Endodermal cell (in vitro differentiated cells): Measurements from ENCODE around the gene TCF15. TPM values are rescaled to one million over a fixed set of nuclear protein-coding genes. Genes with fewer than 3 reads are reported as not detected.

Source experiments
- DNase-seq: peaks from one replicate; pipeline ENCODE4 v3.0.0-alpha.2; 2017
- H3K27ac ChIP-seq: 2 replicates; pipeline ENCODE4 v1.5.1; 2013; ENCODE audit warnings: mild to moderate bottlenecking, low read depth, low read length, moderate library complexity
- H3K27me3 ChIP-seq: 2 replicates; pipeline ENCODE4 v1.6.1; 2013; ENCODE audit warnings: mild to moderate bottlenecking, low read length, moderate library complexity; ENCODE audit not compliant: insufficient read depth, control insufficient read depth, poor library complexity, severe bottlenecking
- H3K36me3 ChIP-seq: 2 replicates; pipeline ENCODE4 v1.7.0; 2013; ENCODE audit warnings: mild to moderate bottlenecking, low read length, moderate library complexity; ENCODE audit not compliant: control insufficient read depth, insufficient read depth
- H3K4me1 ChIP-seq: one replicate; pipeline ENCODE4 v1.7.0; 2013; ENCODE audit warnings: low read length; ENCODE audit not compliant: control insufficient read depth, insufficient read depth
- H3K4me3 ChIP-seq: 2 replicates; pipeline ENCODE4 v1.5.1; 2013; ENCODE audit warnings: mild to moderate bottlenecking, low read length, moderate library complexity
- H3K9ac ChIP-seq: 2 replicates; pipeline ENCODE4 v1.6.1; 2013; ENCODE audit warnings: mild to moderate bottlenecking, low read length, moderate library complexity; ENCODE audit not compliant: poor library complexity, severe bottlenecking; ENCODE audit errors: extremely low read depth
- H3K9me3 ChIP-seq: 2 replicates; pipeline ENCODE4 v1.6.1; 2013; ENCODE audit warnings: mild to moderate bottlenecking, low read length, moderate library complexity; ENCODE audit not compliant: control insufficient read depth
- H3K27ac Mint-ChIP-seq: 2 replicates; pipeline ENCODE4 v1.8.0; 2020; ENCODE audit warnings: mixed read lengths
- H3K27me3 Mint-ChIP-seq: 2 replicates; pipeline ENCODE4 v1.8.0; 2021; ENCODE audit warnings: mild to moderate bottlenecking, mixed read lengths; ENCODE audit not compliant: insufficient read depth
- H3K36me3 Mint-ChIP-seq: 2 replicates; pipeline ENCODE4 v1.8.0; 2020; ENCODE audit warnings: low read depth, mixed read lengths
- H3K4me1 Mint-ChIP-seq: 2 replicates; pipeline ENCODE4 v1.8.0; 2020; ENCODE audit warnings: mixed read lengths
- H3K4me3 Mint-ChIP-seq: 2 replicates; pipeline ENCODE4 v1.8.0; 2020; ENCODE audit warnings: mild to moderate bottlenecking, moderate library complexity, mixed read lengths
- H3K9me3 Mint-ChIP-seq: 2 replicates; pipeline ENCODE4 v1.8.0; 2020; ENCODE audit warnings: mild to moderate bottlenecking, mixed read lengths
- WGBS, 2 experiments: methylation state at CpG; one replicate each; pipeline versions ENCODE4 v1.1.5 to v1.1.7; 2013; ENCODE audit warnings: missing lambda C conversion rate in 2 of 2, mixed read lengths in 1 of 2; ENCODE audit not compliant: insufficient coverage in 1 of 2, insufficient read length in 1 of 2; 5-methylcytosine and 5-hydroxymethylcytosine counted together
- total RNA-seq, 2 donors: library from RNA; stranded (reverse); fragmentation: NEBNext Ultra II Directional in 1 of 2; extraction: Animal tissue kit (Norgen Biotek cat#: 25700) in 1 of 2; gene quantifications; 2 replicates in 1 of 2; 3 replicates in 1 of 2; pipeline ENCODE4 v1.2.1, GENCODE V29; 2021
- TF ChIP-seq, protein P1 (sequence below): fragments of 200-600 bp; sonication (generic); conservative IDR thresholded peaks from 2 replicates; pipeline ENCODE4 v1.5.0; 2021; ENCODE audit warnings: antibody characterized with exemption, mild to moderate bottlenecking

TCF15 gene
- total RNA-seq, 2 donors from 2014 or later, result 1.9 to 2.2 TPM

DNA sequence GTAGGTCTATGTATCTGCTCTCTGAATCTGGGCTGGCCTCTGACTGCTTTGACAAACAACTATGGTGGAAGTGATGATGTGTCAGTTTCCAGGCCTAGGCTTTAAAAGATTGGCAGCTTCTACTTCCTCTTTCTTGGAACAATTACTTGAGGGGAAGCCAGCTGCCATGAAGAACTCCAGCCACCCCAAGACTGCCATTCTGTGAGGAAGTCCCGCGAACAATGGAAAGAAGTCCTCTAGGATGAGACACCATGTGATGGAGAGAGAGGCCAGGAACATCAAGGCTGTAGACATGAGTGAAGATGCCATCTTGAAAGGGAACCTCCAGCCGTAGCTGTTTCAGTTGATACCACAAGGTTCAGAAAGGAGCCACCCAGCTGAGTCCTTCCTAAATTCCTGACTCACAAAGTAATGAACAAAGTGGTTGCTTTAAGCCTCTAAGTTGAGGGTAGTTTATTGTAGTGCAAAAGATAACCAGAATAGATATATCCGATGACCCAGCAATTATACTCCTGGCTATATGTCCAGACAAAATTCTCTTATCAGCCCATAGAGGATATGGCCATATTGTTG is 15.3 kb upstream of the TCF15 start:
- H3K9me3 Mint-ChIP-seq, result no peaks in the 10 kb centered on the region
- WGBS, 2 experiments, result 96 to 99% methylated on average over 4 of the region's 4 CpGs

DNA sequence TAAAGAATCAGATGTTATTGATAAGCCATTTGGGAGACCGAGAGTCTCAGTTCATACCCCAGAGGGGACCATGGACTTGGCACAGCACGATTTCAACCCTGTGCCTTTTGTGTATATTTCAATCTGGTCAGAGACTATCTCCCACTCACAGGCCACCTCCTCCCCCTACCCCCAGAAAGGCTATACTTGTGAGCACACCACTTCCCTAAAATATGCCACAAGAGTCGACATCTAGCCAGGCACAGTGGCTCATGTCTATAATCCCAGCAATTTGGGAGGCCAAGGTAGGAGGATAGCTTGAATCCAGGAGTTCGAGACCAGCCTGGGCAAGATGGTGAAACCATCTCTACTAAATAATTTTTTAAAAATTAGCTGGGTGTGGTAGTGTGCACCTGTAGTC is 13.6 kb upstream of the TCF15 start:
- peaks cover 19% of the 10 kb centered on the region for H3K4me1 Mint-ChIP-seq
- no peaks in the 10 kb centered on the region for H3K36me3 Mint-ChIP-seq
- no peak for DNase-seq
- TF ChIP-seq, protein P1, sequence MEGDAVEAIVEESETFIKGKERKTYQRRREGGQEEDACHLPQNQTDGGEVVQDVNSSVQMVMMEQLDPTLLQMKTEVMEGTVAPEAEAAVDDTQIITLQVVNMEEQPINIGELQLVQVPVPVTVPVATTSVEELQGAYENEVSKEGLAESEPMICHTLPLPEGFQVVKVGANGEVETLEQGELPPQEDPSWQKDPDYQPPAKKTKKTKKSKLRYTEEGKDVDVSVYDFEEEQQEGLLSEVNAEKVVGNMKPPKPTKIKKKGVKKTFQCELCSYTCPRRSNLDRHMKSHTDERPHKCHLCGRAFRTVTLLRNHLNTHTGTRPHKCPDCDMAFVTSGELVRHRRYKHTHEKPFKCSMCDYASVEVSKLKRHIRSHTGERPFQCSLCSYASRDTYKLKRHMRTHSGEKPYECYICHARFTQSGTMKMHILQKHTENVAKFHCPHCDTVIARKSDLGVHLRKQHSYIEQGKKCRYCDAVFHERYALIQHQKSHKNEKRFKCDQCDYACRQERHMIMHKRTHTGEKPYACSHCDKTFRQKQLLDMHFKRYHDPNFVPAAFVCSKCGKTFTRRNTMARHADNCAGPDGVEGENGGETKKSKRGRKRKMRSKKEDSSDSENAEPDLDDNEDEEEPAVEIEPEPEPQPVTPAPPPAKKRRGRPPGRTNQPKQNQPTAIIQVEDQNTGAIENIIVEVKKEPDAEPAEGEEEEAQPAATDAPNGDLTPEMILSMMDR, result no peak
- Histone ChIP-seq H3K4me1 (peaks cover 5% of the 10 kb centered on the region), H3K9me3 (no peaks in the 10 kb centered on the region), H3K27me3 (no peaks in the 10 kb centered on the region), H3K36me3 (no peaks in the 10 kb centered on the region), H3K27ac (no peak overlapping the region), H3K4me3 (no peak overlapping the region), H3K9ac (no peak overlapping the region)
- H3K27me3 Mint-ChIP-seq, result peaks cover 12% of the 10 kb centered on the region
- no peaks in the 10 kb centered on the region for H3K9me3 Mint-ChIP-seq
- 89 to 100% methylated on average over 2 to 3 of the region's 4 CpGs for WGBS, 2 experiments
- H3K4me3 Mint-ChIP-seq, result no peak overlapping the region
- no peak overlapping the region for H3K27ac Mint-ChIP-seq

More for the DNA sequence above, 15.3 kb upstream of the TCF15 start:
- H3K4me3 ChIP-seq, result no peak overlapping the region
- no peak overlapping the region for H3K27ac ChIP-seq
- H3K9me3 ChIP-seq, result no peaks in the 10 kb centered on the region
- H3K27me3 ChIP-seq, result no peaks in the 10 kb centered on the region
- Mint-ChIP-seq H3K4me3 (no peak overlapping the region), H3K4me1 (peaks cover 19% of the 10 kb centered on the region), H3K36me3 (no peaks in the 10 kb centered on the region), H3K27me3 (peaks cover 6% of the 10 kb centered on the region), H3K27ac (no peak overlapping the region)
- no peak for DNase-seq
- no peak overlapping the region for H3K9ac ChIP-seq
- peaks cover 5% of the 10 kb centered on the region for H3K4me1 ChIP-seq
- no peaks in the 10 kb centered on the region for H3K36me3 ChIP-seq
- TF ChIP-seq, protein P1, result no peak

DNA sequence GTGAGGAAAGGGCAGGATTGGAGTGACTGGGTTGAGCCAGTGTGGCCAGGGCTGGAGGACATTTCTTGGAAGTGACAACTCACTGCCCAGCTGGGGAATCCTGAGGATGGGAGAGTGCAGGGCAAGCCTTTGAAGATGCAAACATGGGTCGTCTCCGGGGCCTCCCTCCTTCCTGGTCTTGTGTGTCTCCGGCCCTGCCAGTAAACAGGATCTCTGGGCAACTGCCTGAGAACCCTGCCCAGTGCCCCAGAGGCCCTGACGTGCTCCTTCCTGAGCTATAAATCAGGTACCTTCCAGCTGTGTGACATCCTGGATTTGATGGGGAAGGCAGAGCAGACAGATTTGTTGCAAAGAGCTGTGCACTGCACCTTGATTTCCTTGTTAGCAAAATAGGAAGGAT is 12.9 kb upstream of the TCF15 start:
- no peak overlapping the region for H3K9ac ChIP-seq
- H3K27ac ChIP-seq, result no peak overlapping the region
- peaks cover 6% of the 10 kb centered on the region for H3K9me3 ChIP-seq
- no peak overlapping the region for H3K4me3 ChIP-seq
- 20 to 30% methylated on average over 2 to 4 of the region's 4 CpGs for WGBS, 2 experiments
- H3K27me3 ChIP-seq, result no peaks in the 10 kb centered on the region
- H3K36me3 ChIP-seq, result no peaks in the 10 kb centered on the region
- H3K27ac Mint-ChIP-seq, result no peak overlapping the region
- DNase-seq, result peak; percentile 74
- TF ChIP-seq, protein P1, result no peak
- H3K4me3 Mint-ChIP-seq, result no peak overlapping the region
- H3K4me1 ChIP-seq, result peaks cover 5% of the 10 kb centered on the region
- peaks cover 19% of the 10 kb centered on the region for H3K4me1 Mint-ChIP-seq
- H3K36me3 Mint-ChIP-seq, result no peaks in the 10 kb centered on the region
- H3K9me3 Mint-ChIP-seq, result peaks cover 5% of the 10 kb centered on the region
- H3K27me3 Mint-ChIP-seq, result peaks cover 9% of the 10 kb centered on the region
